Endothelial cell (in vitro differentiated cells): Measurements from ENCODE around the gene SCAPER. TPM values are rescaled to one million over a fixed set of nuclear protein-coding genes. Genes with fewer than 3 reads are reported as not detected.

Experiments
- DNase-seq: peaks from one replicate; pipeline ENCODE4 v3.0.0; 2021; ENCODE audit warnings: low spot score
- H3K27ac Mint-ChIP-seq: one replicate; pipeline ENCODE4 v1.8.0; 2021; ENCODE audit warnings: mixed read lengths, inconsistent platforms; ENCODE audit not compliant: unreplicated experiment
- H3K27me3 Mint-ChIP-seq: one replicate; pipeline ENCODE4 v1.8.0; 2021; ENCODE audit warnings: mild to moderate bottlenecking, moderate library complexity, mixed read lengths, inconsistent platforms; ENCODE audit not compliant: unreplicated experiment
- H3K36me3 Mint-ChIP-seq: one replicate; pipeline ENCODE4 v1.8.0; 2021; ENCODE audit warnings: mild to moderate bottlenecking, low read depth, mixed read lengths, inconsistent platforms; ENCODE audit not compliant: unreplicated experiment
- H3K4me1 Mint-ChIP-seq: one replicate; pipeline ENCODE4 v1.8.0; 2021; ENCODE audit warnings: mild to moderate bottlenecking, mixed read lengths, inconsistent platforms; ENCODE audit not compliant: unreplicated experiment
- H3K4me3 Mint-ChIP-seq: one replicate; pipeline ENCODE4 v1.8.0; 2021; ENCODE audit warnings: mild to moderate bottlenecking, mixed read lengths, inconsistent platforms; ENCODE audit not compliant: unreplicated experiment
- H3K9me3 Mint-ChIP-seq: one replicate; pipeline ENCODE4 v1.8.0; 2021; ENCODE audit warnings: mixed read lengths, inconsistent platforms; ENCODE audit not compliant: unreplicated experiment
- total RNA-seq: library from RNA; stranded (reverse); fragmentation: NEBNext Ultra II Directional; extraction: Animal tissue kit (Norgen Biotek cat#: 25700); gene quantifications from one replicate; pipeline ENCODE4 v1.2.1, GENCODE V29; 2021; ENCODE audit not compliant: unreplicated experiment
- TF ChIP-seq, protein P1 (sequence below): fragments of 200-600 bp; sonication (generic); IDR thresholded peaks from one replicate; pipeline ENCODE4 v1.5.0; 2021; ENCODE audit warnings: antibody characterized with exemption; ENCODE audit not compliant: unreplicated experiment

The SCAPER gene
- total RNA-seq, 1 donor from 2014 or later, result 18.1 TPM

DNA sequence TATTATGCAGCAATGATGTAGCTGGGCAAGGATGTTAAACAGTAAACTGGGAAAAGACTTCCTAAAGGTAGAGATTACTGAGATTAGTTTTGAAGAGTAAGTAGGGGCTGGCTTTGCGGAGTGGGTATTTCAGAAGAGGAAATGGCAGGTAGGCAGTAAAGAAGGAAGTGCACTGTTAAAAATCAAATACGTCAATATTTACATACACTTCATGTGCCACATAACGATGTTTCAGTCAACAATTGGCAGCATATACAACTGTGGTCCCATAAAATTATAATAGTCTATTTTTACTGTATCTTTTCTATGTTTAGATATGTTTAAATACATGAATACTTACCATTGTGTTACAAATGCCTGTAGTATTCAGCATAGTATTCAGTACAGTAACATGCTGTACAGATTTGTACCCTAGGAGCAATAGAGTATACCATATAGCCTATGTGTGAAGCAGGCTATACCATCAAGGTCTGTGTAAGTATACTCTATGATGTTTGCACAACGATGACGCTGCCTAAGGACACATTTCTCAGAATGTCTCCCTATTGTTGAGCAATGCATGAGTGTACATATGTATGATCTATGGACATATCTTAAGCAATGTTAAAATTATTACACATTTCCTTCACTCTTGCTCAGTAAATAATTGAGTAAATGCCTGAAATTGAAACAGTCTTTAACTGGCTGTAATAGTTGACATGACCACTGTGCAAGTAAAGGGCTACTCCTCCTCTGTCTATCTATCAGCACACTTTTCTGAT is 371.9 kb downstream of the SCAPER start:
- TF ChIP-seq, protein P1, sequence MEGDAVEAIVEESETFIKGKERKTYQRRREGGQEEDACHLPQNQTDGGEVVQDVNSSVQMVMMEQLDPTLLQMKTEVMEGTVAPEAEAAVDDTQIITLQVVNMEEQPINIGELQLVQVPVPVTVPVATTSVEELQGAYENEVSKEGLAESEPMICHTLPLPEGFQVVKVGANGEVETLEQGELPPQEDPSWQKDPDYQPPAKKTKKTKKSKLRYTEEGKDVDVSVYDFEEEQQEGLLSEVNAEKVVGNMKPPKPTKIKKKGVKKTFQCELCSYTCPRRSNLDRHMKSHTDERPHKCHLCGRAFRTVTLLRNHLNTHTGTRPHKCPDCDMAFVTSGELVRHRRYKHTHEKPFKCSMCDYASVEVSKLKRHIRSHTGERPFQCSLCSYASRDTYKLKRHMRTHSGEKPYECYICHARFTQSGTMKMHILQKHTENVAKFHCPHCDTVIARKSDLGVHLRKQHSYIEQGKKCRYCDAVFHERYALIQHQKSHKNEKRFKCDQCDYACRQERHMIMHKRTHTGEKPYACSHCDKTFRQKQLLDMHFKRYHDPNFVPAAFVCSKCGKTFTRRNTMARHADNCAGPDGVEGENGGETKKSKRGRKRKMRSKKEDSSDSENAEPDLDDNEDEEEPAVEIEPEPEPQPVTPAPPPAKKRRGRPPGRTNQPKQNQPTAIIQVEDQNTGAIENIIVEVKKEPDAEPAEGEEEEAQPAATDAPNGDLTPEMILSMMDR, result no peak
- no peak overlapping the region for H3K4me3 Mint-ChIP-seq
- no peaks in the 10 kb centered on the region for H3K36me3 Mint-ChIP-seq
- H3K9me3 Mint-ChIP-seq, result no peaks in the 10 kb centered on the region
- no peak for DNase-seq
- H3K4me1 Mint-ChIP-seq, result peaks cover 8% of the 10 kb centered on the region
- H3K27ac Mint-ChIP-seq, result no peak overlapping the region
- H3K27me3 Mint-ChIP-seq, result no peaks in the 10 kb centered on the region

DNA sequence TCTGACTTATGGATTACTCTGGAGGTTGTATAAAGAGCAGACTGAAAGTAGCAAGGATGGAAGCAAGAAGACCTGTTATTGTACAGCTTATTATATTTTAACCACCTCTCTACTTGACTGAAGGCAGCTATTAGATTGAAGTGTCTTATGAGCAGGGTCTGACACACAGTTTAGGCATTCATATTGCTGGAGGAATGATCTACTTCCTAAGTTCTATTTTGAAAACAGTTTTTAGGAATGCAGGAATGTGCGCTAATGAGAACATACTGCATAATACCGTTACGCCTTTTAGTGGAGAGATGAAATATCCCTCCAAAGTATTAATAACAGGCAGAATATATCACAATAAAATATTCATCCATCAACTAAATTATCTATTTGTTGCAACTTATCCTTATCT is 375.2 kb downstream of the SCAPER start:
- no peak for DNase-seq
- Mint-ChIP-seq H3K27ac (no peak overlapping the region), H3K4me3 (no peak overlapping the region), H3K27me3 (no peaks in the 10 kb centered on the region), H3K36me3 (no peaks in the 10 kb centered on the region), H3K4me1 (peaks cover 5% of the 10 kb centered on the region), H3K9me3 (no peaks in the 10 kb centered on the region)
- TF ChIP-seq, protein P1, result no peak

DNA sequence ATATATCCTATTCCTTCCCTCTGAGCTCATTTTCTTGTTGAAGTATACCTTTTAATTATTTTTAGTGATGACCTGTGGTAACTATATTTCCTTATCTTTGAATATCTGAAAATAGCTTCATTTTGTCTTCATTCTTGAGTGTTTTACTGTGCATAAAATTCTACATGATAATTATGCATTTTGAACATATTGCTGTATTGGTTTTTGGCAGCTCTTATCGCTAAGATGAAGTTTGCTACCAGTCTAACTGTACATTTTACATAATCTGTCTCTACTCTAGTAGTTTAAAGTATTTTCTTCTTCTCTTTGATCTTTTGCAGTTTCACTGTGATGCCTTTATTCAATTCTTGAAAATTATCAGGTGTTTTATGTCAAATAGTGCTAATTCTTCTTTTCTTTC is 379.0 kb downstream of the SCAPER start:
- H3K4me1 Mint-ChIP-seq, result no peaks in the 10 kb centered on the region
- TF ChIP-seq, protein P1, result no peak
- no peak overlapping the region for H3K27ac Mint-ChIP-seq
- no peaks in the 10 kb centered on the region for H3K27me3 Mint-ChIP-seq
- no peak overlapping the region for H3K4me3 Mint-ChIP-seq
- H3K9me3 Mint-ChIP-seq, result no peaks in the 10 kb centered on the region
- no peak for DNase-seq
- no peaks in the 10 kb centered on the region for H3K36me3 Mint-ChIP-seq

DNA sequence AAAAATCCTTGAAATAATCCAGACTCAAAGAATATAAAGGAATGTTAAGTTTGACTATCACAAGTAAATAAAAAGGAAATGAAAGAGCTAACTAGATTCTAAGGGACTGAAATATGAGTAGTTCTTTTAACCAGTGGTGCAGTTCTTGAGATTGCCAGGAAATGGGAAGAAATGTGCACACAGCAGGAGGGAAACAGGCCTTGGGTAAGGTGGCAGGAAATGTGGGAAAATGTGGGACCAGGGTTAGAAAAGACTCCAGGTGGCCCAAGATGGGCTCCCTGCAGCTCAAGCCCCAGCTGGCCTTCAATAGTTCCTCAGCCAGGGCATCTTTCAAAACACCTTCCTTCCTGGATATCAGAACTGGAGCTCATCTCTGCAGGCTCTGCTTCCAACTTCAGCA is 387.2 kb downstream of the SCAPER start:
- H3K36me3 Mint-ChIP-seq, result no peaks in the 10 kb centered on the region
- H3K27ac Mint-ChIP-seq, result no peak overlapping the region
- H3K4me3 Mint-ChIP-seq, result no peak overlapping the region
- H3K27me3 Mint-ChIP-seq, result peaks cover 2% of the 10 kb centered on the region
- peaks cover 14% of the 10 kb centered on the region for H3K4me1 Mint-ChIP-seq
- H3K9me3 Mint-ChIP-seq, result no peaks in the 10 kb centered on the region
- no peak for DNase-seq
- TF ChIP-seq, protein P1, result no peak

DNA sequence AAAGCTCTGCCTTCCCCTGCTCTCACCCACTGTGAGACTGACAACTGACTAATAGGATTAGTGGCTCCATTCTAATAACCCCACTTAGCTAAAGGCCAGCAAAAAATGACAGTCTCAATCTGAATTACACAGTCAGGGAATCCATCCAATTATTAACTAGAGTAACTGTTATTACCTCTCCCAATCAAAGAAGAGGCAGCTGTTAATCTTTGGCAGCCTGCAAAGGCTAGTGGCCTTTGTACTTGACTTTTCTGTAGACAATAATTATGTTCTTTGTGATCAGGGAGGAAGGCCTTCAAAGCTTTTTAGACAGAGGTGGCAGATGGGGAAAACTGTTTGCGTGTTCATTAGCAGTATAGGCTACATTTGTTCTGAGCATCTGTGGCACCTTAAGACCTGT is 390.9 kb downstream of the SCAPER start:
- TF ChIP-seq, protein P1, result no peak
- no peaks in the 10 kb centered on the region for H3K36me3 Mint-ChIP-seq
- H3K27ac Mint-ChIP-seq, result no peak overlapping the region
- H3K9me3 Mint-ChIP-seq, result no peaks in the 10 kb centered on the region
- H3K4me1 Mint-ChIP-seq, result peaks cover 22% of the 10 kb centered on the region
- H3K4me3 Mint-ChIP-seq, result no peak overlapping the region
- peaks cover 2% of the 10 kb centered on the region for H3K27me3 Mint-ChIP-seq
- no peak for DNase-seq
